ENCODE results near the gene IQCE.
A peak's percentile ranks its signal among the peaks of the same experiment; 100 is the strongest.

The IQCE gene

GRCh38 chr7:2619116-2619515 is 60.3 kb downstream of the IQCE start:
- ATAC-seq: peak; percentile 7; the same call in 2 of the 3 replicates
- TF ChIP-seq ZNF565 (CRISPR knock-in tag; conservative IDR thresholded peaks at IDR 0.05; ENCODE audit: low read depth) (no peak), ZNF70 (CRISPR knock-in tag; IDR thresholded peaks at IDR 0.05) (no peak), SNAI2 (CRISPR knock-in tag; IDR thresholded peaks at IDR 0.05) (no peak), OSR1 (CRISPR knock-in tag; IDR thresholded peaks at IDR 0.05) (no peak), BACH2 (CRISPR knock-in tag; IDR thresholded peaks at IDR 0.05; ENCODE audit: borderline replicate concordance) (no peak), TCF4 (CRISPR knock-in tag; IDR thresholded peaks at IDR 0.05; ENCODE audit: borderline replicate concordance) (no peak), RARB (CRISPR knock-in tag; IDR thresholded peaks at IDR 0.05) (no peak)
- TF ChIP-seq, protein P1, sequence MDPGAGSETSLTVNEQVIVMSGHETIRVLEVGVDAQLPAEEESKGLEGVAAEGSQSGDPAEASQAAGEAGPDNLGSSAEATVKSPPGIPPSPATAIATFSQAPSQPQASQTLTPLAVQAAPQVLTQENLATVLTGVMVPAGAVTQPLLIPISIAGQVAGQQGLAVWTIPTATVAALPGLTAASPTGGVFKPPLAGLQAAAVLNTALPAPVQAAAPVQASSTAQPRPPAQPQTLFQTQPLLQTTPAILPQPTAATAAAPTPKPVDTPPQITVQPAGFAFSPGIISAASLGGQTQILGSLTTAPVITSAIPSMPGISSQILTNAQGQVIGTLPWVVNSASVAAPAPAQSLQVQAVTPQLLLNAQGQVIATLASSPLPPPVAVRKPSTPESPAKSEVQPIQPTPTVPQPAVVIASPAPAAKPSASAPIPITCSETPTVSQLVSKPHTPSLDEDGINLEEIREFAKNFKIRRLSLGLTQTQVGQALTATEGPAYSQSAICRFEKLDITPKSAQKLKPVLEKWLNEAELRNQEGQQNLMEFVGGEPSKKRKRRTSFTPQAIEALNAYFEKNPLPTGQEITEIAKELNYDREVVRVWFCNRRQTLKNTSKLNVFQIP (CRISPR knock-in tag; IDR thresholded peaks at IDR 0.05; ENCODE audit: borderline replicate concordance, low read depth): no peak

DNA sequence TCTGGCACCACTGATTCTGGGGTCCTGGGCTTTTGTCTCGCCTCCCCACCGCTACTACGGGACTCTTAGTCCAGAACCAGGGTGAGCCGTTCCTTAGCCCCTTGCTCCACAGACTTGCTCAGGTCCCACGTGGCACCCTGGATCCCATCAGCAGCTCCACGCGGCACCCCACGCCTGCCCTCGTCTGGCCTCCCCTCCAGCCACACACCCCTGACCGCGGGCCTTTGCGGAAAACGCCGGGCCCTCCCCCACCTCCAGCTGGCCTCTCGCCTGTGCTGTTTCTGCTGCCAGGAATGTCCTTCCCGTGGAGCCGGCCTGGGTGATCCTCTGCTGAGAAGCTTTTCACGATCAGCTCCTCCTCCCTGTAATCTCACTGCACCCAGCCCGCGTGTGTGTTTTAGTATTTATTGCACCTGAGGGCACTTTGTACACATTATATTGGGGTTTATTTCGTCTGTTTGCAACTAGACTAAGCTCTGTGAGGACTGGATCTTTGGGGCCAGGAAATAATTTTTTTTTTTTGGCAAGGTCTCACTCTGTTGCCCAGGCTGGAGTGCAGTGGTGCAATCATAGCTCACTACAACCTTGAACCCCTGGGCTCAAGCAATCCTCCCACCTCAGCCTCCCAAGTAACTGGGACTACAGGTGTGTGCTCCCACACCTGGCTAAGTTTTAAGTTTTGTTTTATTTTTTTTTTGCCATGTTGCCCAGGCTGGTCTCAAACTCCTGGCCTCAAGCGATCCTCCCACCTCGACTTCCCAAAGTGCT is 62.5 kb downstream of the IQCE start:
- TF ChIP-seq, protein P2, sequence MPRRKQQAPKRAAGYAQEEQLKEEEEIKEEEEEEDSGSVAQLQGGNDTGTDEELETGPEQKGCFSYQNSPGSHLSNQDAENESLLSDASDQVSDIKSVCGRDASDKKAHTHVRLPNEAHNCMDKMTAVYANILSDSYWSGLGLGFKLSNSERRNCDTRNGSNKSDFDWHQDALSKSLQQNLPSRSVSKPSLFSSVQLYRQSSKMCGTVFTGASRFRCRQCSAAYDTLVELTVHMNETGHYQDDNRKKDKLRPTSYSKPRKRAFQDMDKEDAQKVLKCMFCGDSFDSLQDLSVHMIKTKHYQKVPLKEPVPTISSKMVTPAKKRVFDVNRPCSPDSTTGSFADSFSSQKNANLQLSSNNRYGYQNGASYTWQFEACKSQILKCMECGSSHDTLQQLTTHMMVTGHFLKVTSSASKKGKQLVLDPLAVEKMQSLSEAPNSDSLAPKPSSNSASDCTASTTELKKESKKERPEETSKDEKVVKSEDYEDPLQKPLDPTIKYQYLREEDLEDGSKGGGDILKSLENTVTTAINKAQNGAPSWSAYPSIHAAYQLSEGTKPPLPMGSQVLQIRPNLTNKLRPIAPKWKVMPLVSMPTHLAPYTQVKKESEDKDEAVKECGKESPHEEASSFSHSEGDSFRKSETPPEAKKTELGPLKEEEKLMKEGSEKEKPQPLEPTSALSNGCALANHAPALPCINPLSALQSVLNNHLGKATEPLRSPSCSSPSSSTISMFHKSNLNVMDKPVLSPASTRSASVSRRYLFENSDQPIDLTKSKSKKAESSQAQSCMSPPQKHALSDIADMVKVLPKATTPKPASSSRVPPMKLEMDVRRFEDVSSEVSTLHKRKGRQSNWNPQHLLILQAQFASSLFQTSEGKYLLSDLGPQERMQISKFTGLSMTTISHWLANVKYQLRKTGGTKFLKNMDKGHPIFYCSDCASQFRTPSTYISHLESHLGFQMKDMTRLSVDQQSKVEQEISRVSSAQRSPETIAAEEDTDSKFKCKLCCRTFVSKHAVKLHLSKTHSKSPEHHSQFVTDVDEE (CRISPR knock-in tag; IDR thresholded peaks at IDR 0.05): no peak
- TF ChIP-seq TCF4 (CRISPR knock-in tag; IDR thresholded peaks at IDR 0.05; ENCODE audit: borderline replicate concordance) (no peak), ZFP30 (CRISPR knock-in tag; IDR thresholded peaks at IDR 0.05) (no peak), ZNF8 (CRISPR knock-in tag; IDR thresholded peaks at IDR 0.05) (no peak), RARB (CRISPR knock-in tag; IDR thresholded peaks at IDR 0.05) (no peak)
- TF ChIP-seq, protein P3, sequence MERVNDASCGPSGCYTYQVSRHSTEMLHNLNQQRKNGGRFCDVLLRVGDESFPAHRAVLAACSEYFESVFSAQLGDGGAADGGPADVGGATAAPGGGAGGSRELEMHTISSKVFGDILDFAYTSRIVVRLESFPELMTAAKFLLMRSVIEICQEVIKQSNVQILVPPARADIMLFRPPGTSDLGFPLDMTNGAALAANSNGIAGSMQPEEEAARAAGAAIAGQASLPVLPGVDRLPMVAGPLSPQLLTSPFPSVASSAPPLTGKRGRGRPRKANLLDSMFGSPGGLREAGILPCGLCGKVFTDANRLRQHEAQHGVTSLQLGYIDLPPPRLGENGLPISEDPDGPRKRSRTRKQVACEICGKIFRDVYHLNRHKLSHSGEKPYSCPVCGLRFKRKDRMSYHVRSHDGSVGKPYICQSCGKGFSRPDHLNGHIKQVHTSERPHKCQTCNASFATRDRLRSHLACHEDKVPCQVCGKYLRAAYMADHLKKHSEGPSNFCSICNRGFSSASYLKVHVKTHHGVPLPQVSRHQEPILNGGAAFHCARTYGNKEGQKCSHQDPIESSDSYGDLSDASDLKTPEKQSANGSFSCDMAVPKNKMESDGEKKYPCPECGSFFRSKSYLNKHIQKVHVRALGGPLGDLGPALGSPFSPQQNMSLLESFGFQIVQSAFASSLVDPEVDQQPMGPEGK (CRISPR knock-in tag; IDR thresholded peaks at IDR 0.05; ENCODE audit: borderline replicate concordance): no peak
- TF ChIP-seq, protein P1 (CRISPR knock-in tag; IDR thresholded peaks at IDR 0.05; ENCODE audit: borderline replicate concordance, low read depth): no peak
- peak; percentile 41 for ATAC-seq

DNA sequence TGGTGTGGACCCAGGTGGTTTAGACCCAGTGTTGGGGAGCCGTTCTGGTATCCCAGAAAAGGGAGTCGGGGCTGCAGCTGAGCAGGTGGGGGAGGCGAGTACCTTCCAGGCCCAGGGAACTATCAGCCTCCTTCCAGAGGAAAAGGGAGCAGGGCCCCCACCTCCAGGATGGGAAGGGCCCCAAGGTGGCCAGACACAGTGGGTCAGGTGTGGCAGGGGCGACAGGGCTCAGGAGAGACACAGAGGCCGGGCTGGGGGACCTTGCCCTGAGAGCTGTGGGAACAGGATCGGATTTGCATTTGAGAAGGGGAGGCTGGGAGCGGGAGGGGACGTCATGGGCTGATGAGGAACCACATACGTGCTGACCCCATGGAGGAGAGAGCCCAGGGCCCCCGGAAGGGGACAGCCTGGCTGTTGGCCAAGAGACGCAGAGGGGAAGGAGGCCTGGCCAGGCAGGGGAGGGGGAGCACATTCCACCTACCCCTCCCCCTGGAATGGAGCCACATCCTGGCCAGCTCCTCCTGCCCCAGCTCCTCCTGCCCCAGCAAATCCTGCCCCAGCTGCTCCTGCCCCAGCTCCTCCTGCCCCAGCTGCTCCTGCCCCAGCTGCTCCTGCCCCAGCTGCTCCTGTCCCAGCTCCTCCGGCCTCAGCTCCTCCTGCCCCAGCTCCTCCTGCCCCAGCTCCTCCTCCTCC is 63.3 kb downstream of the IQCE start:
- ATAC-seq: no peak
- no peak for TF ChIP-seq ZFP30 (CRISPR knock-in tag; IDR thresholded peaks at IDR 0.05)
- no peak for TF ChIP-seq SNAI2 (CRISPR knock-in tag; IDR thresholded peaks at IDR 0.05)
- no peak for TF ChIP-seq GLIS3 (CRISPR knock-in tag; IDR thresholded peaks at IDR 0.05)
- TF ChIP-seq RARB (CRISPR knock-in tag; IDR thresholded peaks at IDR 0.05): no peak
- TF ChIP-seq TCF4 (CRISPR knock-in tag; IDR thresholded peaks at IDR 0.05; ENCODE audit: borderline replicate concordance): no peak
- TF ChIP-seq ESRRG (CRISPR knock-in tag; IDR thresholded peaks at IDR 0.05): no peak
- TF ChIP-seq ISL1 (CRISPR knock-in tag; IDR thresholded peaks at IDR 0.05): no peak
- TF ChIP-seq, protein P1 (CRISPR knock-in tag; IDR thresholded peaks at IDR 0.05; ENCODE audit: borderline replicate concordance, low read depth): no peak
- TF ChIP-seq ARNTL (CRISPR knock-in tag; IDR thresholded peaks at IDR 0.05; ENCODE audit: borderline replicate concordance, low read depth): no peak
- no peak for TF ChIP-seq ZNF8 (CRISPR knock-in tag; IDR thresholded peaks at IDR 0.05)
- TF ChIP-seq TOX (CRISPR knock-in tag; IDR thresholded peaks at IDR 0.05; ENCODE audit: borderline replicate concordance): no peak
- no peak for TF ChIP-seq PPARA (CRISPR knock-in tag; IDR thresholded peaks at IDR 0.05; ENCODE audit: borderline replicate concordance)
- no peak for TF ChIP-seq ZFP3 (CRISPR knock-in tag; IDR thresholded peaks at IDR 0.05)
- TF ChIP-seq, protein P4, sequence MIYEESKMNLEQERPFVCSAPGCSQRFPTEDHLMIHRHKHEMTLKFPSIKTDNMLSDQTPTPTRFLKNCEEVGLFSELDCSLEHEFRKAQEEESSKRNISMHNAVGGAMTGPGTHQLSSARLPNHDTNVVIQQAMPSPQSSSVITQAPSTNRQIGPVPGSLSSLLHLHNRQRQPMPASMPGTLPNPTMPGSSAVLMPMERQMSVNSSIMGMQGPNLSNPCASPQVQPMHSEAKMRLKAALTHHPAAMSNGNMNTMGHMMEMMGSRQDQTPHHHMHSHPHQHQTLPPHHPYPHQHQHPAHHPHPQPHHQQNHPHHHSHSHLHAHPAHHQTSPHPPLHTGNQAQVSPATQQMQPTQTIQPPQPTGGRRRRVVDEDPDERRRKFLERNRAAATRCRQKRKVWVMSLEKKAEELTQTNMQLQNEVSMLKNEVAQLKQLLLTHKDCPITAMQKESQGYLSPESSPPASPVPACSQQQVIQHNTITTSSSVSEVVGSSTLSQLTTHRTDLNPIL (CRISPR knock-in tag; IDR thresholded peaks at IDR 0.05; ENCODE audit: low read depth): no peak
- TF ChIP-seq OSR1 (CRISPR knock-in tag; IDR thresholded peaks at IDR 0.05): no peak
- TF ChIP-seq, protein P2 (CRISPR knock-in tag; IDR thresholded peaks at IDR 0.05): no peak
